Stimulated activated CD4-positive, alpha-beta T cell treated with anti-CD3 and anti-CD28 coated beads, Interleukin-1b, Interleukin-23, amount 100 ng/mL, for 24 hours (primary cell): ENCODE results near the gene ATP13A1.
"Not testable (repeated sequence)": the region's sequence is repeated elsewhere in the genome, so short reads cannot be mapped to it uniquely, and the experiment has no call there.

Experiments used
- DNase-seq, 4 experiments: peaks; one replicate each; pipeline ENCODE4 v3.0.0-alpha.2; 2020; ENCODE audit warnings: low read depth in 4 of 4, low spot score in 1 of 4

The ATP13A1 gene

GRCh38 chr19:19665420-19665948, 2.0 kb upstream of the ATP13A1 start:
- DNase-seq = not testable (repeated sequence)

- DNase-seq = no peak
Measured at GRCh38 chr19:19662871-19663255, 613 bp downstream of the ATP13A1 start.

- no peak for DNase-seq
Measured at GRCh38 chr19:19662344-19662743, 1.1 kb downstream of the ATP13A1 start.

- no peak for DNase-seq
Measured at GRCh38 chr19:19661675-19662251, 1.7 kb downstream of the ATP13A1 start.

GRCh38 chr19:19661141-19661674, 2.3 kb downstream of the ATP13A1 start:
- no peak for DNase-seq

GRCh38 chr19:19659646-19660245, 3.7 kb downstream of the ATP13A1 start:
- DNase-seq = no peak

GRCh38 chr19:19657397-19657783, 6.1 kb downstream of the ATP13A1 start:
- no peak for DNase-seq

GRCh38 chr19:19656451-19657396, 6.8 kb downstream of the ATP13A1 start:
- no peak for DNase-seq

GRCh38 chr19:19655641-19656343, 7.7 kb downstream of the ATP13A1 start:
- DNase-seq = no peak

GRCh38 chr19:19655051-19655594, 8.4 kb downstream of the ATP13A1 start:
- DNase-seq = no peak

GRCh38 chr19:19654441-19654840, 9.0 kb downstream of the ATP13A1 start:
- DNase-seq = no peak

GRCh38 chr19:19653597-19654147, 9.8 kb downstream of the ATP13A1 start:
- DNase-seq = no peak

- no peak for DNase-seq
Measured at GRCh38 chr19:19652482-19653295, 10.8 kb downstream of the ATP13A1 start.

- DNase-seq = no peak
Measured at GRCh38 chr19:19651076-19651475, 12.4 kb downstream of the ATP13A1 start.

- DNase-seq = no peak
Measured at GRCh38 chr19:19650331-19650730, 13.1 kb downstream of the ATP13A1 start.

- no peak for DNase-seq
Measured at GRCh38 chr19:19649580-19649995, 13.9 kb downstream of the ATP13A1 start.

- DNase-seq = no peak
Measured at GRCh38 chr19:19649155-19649554, 14.3 kb downstream of the ATP13A1 start.

- DNase-seq = no peak
Measured at GRCh38 chr19:19647037-19647835, 16.2 kb downstream of the ATP13A1 start.
